Endothelial cell of umbilical vein (primary cell): Measurements from ENCODE around the gene PEDS1. TPM values are rescaled to one million over a fixed set of nuclear protein-coding genes. Genes with fewer than 3 reads are reported as not detected.

Experiments used
- BruUV-seq: library from RNA; stranded (reverse); fragments of 400-500 nt; replicated peaks from 2 replicates; lab custom pipeline; 2021; lab: Mats Ljungman, UMichigan
- CTCF ChIA-PET: fragments of 300-600, 350-600 bp; sonication (Branson Sonifier 250); formaldehyde crosslinking; loops from one replicate; lab custom pipeline; 2021; ENCODE audit warnings: antibody characterized with exemption, inconsistent platforms; lab: Charles Lee
- POLR2A ChIA-PET: fragments of 300-600, 350-600 bp; sonication (Branson Sonifier 250); formaldehyde crosslinking; loops from one replicate; lab custom pipeline; 2021; ENCODE audit warnings: antibody characterized with exemption, inconsistent platforms; lab: Charles Lee
- DNase-seq: peaks from one replicate; pipeline ENCODE4 v3.0.0-alpha.2; 2011; ENCODE audit warnings: low read depth, low spot score
- FAIRE-seq: peaks from 2 replicates; lab custom pipeline; 2011; peaks lifted over from hg19 to GRCh38; lab: Jason Lieb, UNC
- H2AFZ ChIP-seq: 2 replicates; pipeline ENCODE4 v1.6.0; 2012; ENCODE audit warnings: low read depth, low read length, control low read depth, inconsistent platforms
- H3K27ac ChIP-seq: 2 replicates; pipeline ENCODE4 v1.5.1; 2011; ENCODE audit warnings: low read depth, mild to moderate bottlenecking, control low read depth, low read length, moderate library complexity; ENCODE audit not compliant: insufficient read depth
- H3K27me3 ChIP-seq, 2 experiments: 2 replicates each; pipeline versions ENCODE4 v1.6.0 to v1.6.1; 2011; ENCODE audit warnings: low read length in 2 of 2, mixed read lengths in 1 of 2; ENCODE audit not compliant: control insufficient read depth in 2 of 2, insufficient read depth in 2 of 2
- H3K36me3 ChIP-seq, 2 experiments: 2 replicates in 1 of 2; 3 replicates in 1 of 2; pipeline ENCODE4 v1.5.1; 2011; ENCODE audit warnings: low read length in 2 of 2, mild to moderate bottlenecking in 1 of 2, moderate library complexity in 1 of 2; ENCODE audit not compliant: control insufficient read depth in 2 of 2, insufficient read depth in 2 of 2; ENCODE audit errors: extremely low read depth in 1 of 2
- H3K4me1 ChIP-seq: 3 replicates; pipeline ENCODE4 v1.5.1; 2011; ENCODE audit warnings: mild to moderate bottlenecking, low read length; ENCODE audit not compliant: control insufficient read depth, insufficient read depth; ENCODE audit errors: extremely low read depth
- H3K4me2 ChIP-seq: 2 replicates; pipeline ENCODE4 v1.6.1; 2011; ENCODE audit warnings: low read length, control low read depth, mixed read lengths; ENCODE audit not compliant: insufficient read depth
- H3K4me3 ChIP-seq, 3 experiments: fragments of 200-600 bp in 1 of 3; sonication (generic), shearing (Covaris generic) in 1 of 3; replicated peaks in 1 of 3; 2 replicates each; pipeline ENCODE4 v1.5.1; 2011 to 2016; ENCODE audit warnings: control low read depth in 3 of 3, low read length in 3 of 3, mild to moderate bottlenecking in 2 of 3, inconsistent platforms in 1 of 3, low read depth in 1 of 3, moderate library complexity in 1 of 3; ENCODE audit not compliant: insufficient read depth in 1 of 3
- H3K79me2 ChIP-seq: 2 replicates; pipeline ENCODE4 v1.6.0; 2012; ENCODE audit warnings: low read length, inconsistent platforms; ENCODE audit not compliant: control insufficient read depth, insufficient read depth
- H3K9ac ChIP-seq: replicated peaks from 2 replicates; pipeline ENCODE3; 2011; ENCODE audit warnings: low read length, control low read depth; ENCODE audit not compliant: insufficient read depth; ENCODE audit errors: extremely low read depth
- H3K9me1 ChIP-seq: replicated peaks from 3 replicates; pipeline ENCODE4 v1.6.0; 2011; ENCODE audit warnings: mild to moderate bottlenecking, low read length; ENCODE audit not compliant: control insufficient read depth, insufficient read depth; ENCODE audit errors: extremely low read depth
- H3K9me3 ChIP-seq: replicated peaks from 2 replicates; pipeline ENCODE4 v1.5.1; 2012; ENCODE audit warnings: low read length, inconsistent platforms; ENCODE audit not compliant: control insufficient read depth, insufficient read depth
- H4K20me1 ChIP-seq: replicated peaks from 2 replicates; pipeline ENCODE3; 2011; ENCODE audit warnings: mild to moderate bottlenecking, low read length; ENCODE audit not compliant: control insufficient read depth, insufficient read depth; ENCODE audit errors: extremely low read depth
- GATA2 ChIP-seq: IDR thresholded peaks from 2 replicates; pipeline ENCODE4 v1.7.0; 2011; ENCODE audit warnings: low read depth, mild to moderate bottlenecking, moderate library complexity, mixed read lengths, low read length; ENCODE audit not compliant: insufficient read length, insufficient read depth
- JUN ChIP-seq: IDR thresholded peaks from 2 replicates; pipeline ENCODE4 v1.6.1; 2011; ENCODE audit warnings: borderline replicate concordance, low read depth; ENCODE audit not compliant: insufficient read length, insufficient read depth
- MAX ChIP-seq: IDR thresholded peaks from 2 replicates; pipeline ENCODE4 v1.6.1; 2011; ENCODE audit not compliant: insufficient read depth, insufficient read length
- MYC ChIP-seq: IDR thresholded peaks from one replicate; pipeline ENCODE4 v1.6.1; 2011; ENCODE audit warnings: mild to moderate bottlenecking, low read depth, low read length
- POLR2A ChIP-seq: IDR thresholded peaks from 2 replicates; pipeline ENCODE4 v1.6.1; 2012; ENCODE audit warnings: low read depth, mild to moderate bottlenecking, control low read depth, low read length
- POLR2AphosphoS5 ChIP-seq: IDR thresholded peaks from 2 replicates; pipeline ENCODE4 v1.6.1; 2012; ENCODE audit warnings: low read depth, mild to moderate bottlenecking, control low read depth, low read length, moderate library complexity; ENCODE audit not compliant: insufficient read depth
- dilution Hi-C: fragments of 300-500 bp; cut with MboI; formaldehyde crosslinking; loops from one replicate; pipeline ENCODE4 v1.15.0; 2019; ENCODE audit warnings: low sequenced_read_pairs; ENCODE audit not compliant: extremely low pct_ligation_motif_present
- intact Hi-C: fragments of 100-400 bp; cut with micrococcal nuclease; formaldehyde crosslinking; loops from one replicate; pipeline ENCODE4 v1.10.0; 2022
- polyA plus RNA-seq, 4 experiments: library from polyadenylated mRNA; depleted of rRNA in 3 of 4; stranded (reverse) in 3 of 4; unstranded in 1 of 4; fragments of >200 nt; gene quantifications; 2 replicates each; pipeline versions ENCODE4 v1.2.1 to v1.2.3, GENCODE V29; 2011 to 2012; ENCODE audit warnings: missing spikeins in 1 of 4
- total RNA-seq: library from RNA; stranded (reverse); gene quantifications from 2 replicates; pipeline ENCODE4 v1.2.3, GENCODE V29; 2021
- TF ChIP-seq, protein P1 (sequence below), 2 donors: IDR thresholded peaks; 1 replicate in 1 of 2; 2 replicates in 1 of 2; pipeline ENCODE4 v1.5.1; 2011; ENCODE audit warnings: low read length in 2 of 2, mild to moderate bottlenecking in 2 of 2, moderate library complexity in 2 of 2, control low read depth in 1 of 2, inconsistent platforms in 1 of 2, low read depth in 1 of 2; ENCODE audit not compliant: insufficient read depth in 1 of 2; ENCODE audit errors: extremely low read depth in 1 of 2

The PEDS1 gene
- total and polyA plus RNA-seq, 2 donors (not counting 3 experiments of a cell fraction or from before 2014, with no cell fraction given), result 62.7 to 131 TPM

- Histone ChIP-seq H3K4me3 (peak overlapping the region in 1 of 3 experiments; percentile 14), H3K9me3 (no peaks in the 10 kb centered on the region), H3K9me1 (no peaks in the 10 kb centered on the region), H4K20me1 (no peaks in the 10 kb centered on the region), H3K27ac (peak overlapping the region; percentile 96), H3K4me2 (peak overlapping the region; percentile 68), H3K36me3 (peaks cover 10 to 15% of the 10 kb centered on the region in 2 experiments), H3K4me1 (peaks cover 82% of the 10 kb centered on the region), H3K79me2 (peaks cover 79% of the 10 kb centered on the region), H3K9ac (peak overlapping the region; percentile 85), H3K27me3 (no peaks in the 10 kb centered on the region), H2AFZ (no peak overlapping the region)
- intact Hi-C loops (loop anchor here (1.0 kb wide), 1 partner anchor 19 kb away; no protein-coding TSS in a partner anchor), dilution Hi-C loops (no loop called here)
- CTCF ChIA-PET, result interaction anchor here (0.9 to 3.4 kb wide), 10 partner anchors 9 to 168 kb away, joined by 3 to 27 read pairs (median 7); no protein-coding TSS in a partner anchor
- peak; percentile 98 for FAIRE-seq
- POLR2A ChIA-PET, result interaction anchor here (0.6 to 1.7 kb wide), 3 partner anchors 27 to 383 kb away, joined by 4 to 6 read pairs (median 5); partner anchors contain the start of gene SNAI1
- BruUV-seq, result TSS peak; percentile 54
- peak; percentile 84 for DNase-seq
- TF ChIP-seq GATA2 (no peak), JUN (peak; percentile 69), POLR2A (peak; percentile 83), MAX (peak; percentile 51), POLR2AphosphoS5 (peak; percentile 78), MYC (peak; percentile 86)
- TF ChIP-seq, protein P1, sequence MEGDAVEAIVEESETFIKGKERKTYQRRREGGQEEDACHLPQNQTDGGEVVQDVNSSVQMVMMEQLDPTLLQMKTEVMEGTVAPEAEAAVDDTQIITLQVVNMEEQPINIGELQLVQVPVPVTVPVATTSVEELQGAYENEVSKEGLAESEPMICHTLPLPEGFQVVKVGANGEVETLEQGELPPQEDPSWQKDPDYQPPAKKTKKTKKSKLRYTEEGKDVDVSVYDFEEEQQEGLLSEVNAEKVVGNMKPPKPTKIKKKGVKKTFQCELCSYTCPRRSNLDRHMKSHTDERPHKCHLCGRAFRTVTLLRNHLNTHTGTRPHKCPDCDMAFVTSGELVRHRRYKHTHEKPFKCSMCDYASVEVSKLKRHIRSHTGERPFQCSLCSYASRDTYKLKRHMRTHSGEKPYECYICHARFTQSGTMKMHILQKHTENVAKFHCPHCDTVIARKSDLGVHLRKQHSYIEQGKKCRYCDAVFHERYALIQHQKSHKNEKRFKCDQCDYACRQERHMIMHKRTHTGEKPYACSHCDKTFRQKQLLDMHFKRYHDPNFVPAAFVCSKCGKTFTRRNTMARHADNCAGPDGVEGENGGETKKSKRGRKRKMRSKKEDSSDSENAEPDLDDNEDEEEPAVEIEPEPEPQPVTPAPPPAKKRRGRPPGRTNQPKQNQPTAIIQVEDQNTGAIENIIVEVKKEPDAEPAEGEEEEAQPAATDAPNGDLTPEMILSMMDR (IDR thresholded peaks at IDR 0.05; ENCODE audit: extremely low read depth in 1 of 2, insufficient read depth in 1 of 2, low read depth in 1 of 2, low read length in 2 of 2), result no peak
Measured at GRCh38 chr20:50146732-50147662, 6.5 kb downstream of the PEDS1 start.
